H9 (cell line): ENCODE measurements around the gene METTL16. TPM values are rescaled to one million over a fixed set of nuclear protein-coding genes. Genes with fewer than 3 reads are reported as not detected.

Experiments used
- DNase-seq: peaks from one replicate; pipeline ENCODE4 v3.0.0-alpha.2; 2017
- H2AFZ ChIP-seq: one replicate; pipeline ENCODE4 v1.6.1; 2013; ENCODE audit warnings: mild to moderate bottlenecking, low read length, control low read depth, moderate library complexity
- H2AK5ac ChIP-seq: 2 replicates; pipeline ENCODE4 v1.6.1; 2013; ENCODE audit warnings: low read length, control low read depth, mixed read lengths; ENCODE audit not compliant: insufficient read length
- H2BK120ac ChIP-seq: one replicate; pipeline ENCODE4 v1.6.1; 2013; ENCODE audit warnings: low read depth, mild to moderate bottlenecking, low read length, control low read depth, inconsistent platforms; ENCODE audit not compliant: poor library complexity, severe bottlenecking
- H2BK12ac ChIP-seq: 2 replicates; pipeline ENCODE4 v1.6.1; 2013; ENCODE audit warnings: low read length, control low read depth, mixed read lengths, low read depth; ENCODE audit not compliant: insufficient read length
- H2BK15ac ChIP-seq: 2 replicates; pipeline ENCODE4 v1.6.1; 2013; ENCODE audit warnings: low read depth, low read length, control low read depth
- H2BK20ac ChIP-seq: one replicate; pipeline ENCODE4 v1.6.1; 2013; ENCODE audit warnings: low read depth, mild to moderate bottlenecking, low read length, control low read depth, inconsistent platforms; ENCODE audit not compliant: poor library complexity, severe bottlenecking
- H2BK5ac ChIP-seq: 2 replicates; pipeline ENCODE4 v1.6.1; 2013; ENCODE audit warnings: low read length, control low read depth, mixed read lengths; ENCODE audit not compliant: insufficient read length
- H3K14ac ChIP-seq: 2 replicates; pipeline ENCODE4 v1.6.1; 2013; ENCODE audit warnings: low read length, control low read depth; ENCODE audit not compliant: insufficient read depth
- H3K18ac ChIP-seq: 2 replicates; pipeline ENCODE4 v1.6.1; 2013; ENCODE audit warnings: low read depth, mild to moderate bottlenecking, mixed read lengths, low read length, control low read depth; ENCODE audit not compliant: insufficient read length
- H3K23ac ChIP-seq: 2 replicates; pipeline ENCODE4 v1.6.1; 2013; ENCODE audit warnings: low read length, control low read depth, mixed read lengths, low read depth; ENCODE audit not compliant: insufficient read length
- H3K23me2 ChIP-seq: 2 replicates; pipeline ENCODE4 v1.6.1; 2013; ENCODE audit warnings: low read depth, mild to moderate bottlenecking, mixed read lengths, low read length, control low read depth; ENCODE audit not compliant: insufficient read length, poor library complexity, severe bottlenecking
- H3K27ac ChIP-seq: 2 replicates; pipeline ENCODE4 v1.5.1; 2013; ENCODE audit warnings: low read length, control low read depth, mixed read lengths, low read depth; ENCODE audit not compliant: insufficient read length
- H3K27me3 ChIP-seq: 2 replicates; pipeline ENCODE4 v1.6.1; 2013; ENCODE audit warnings: low read length, control low read depth, inconsistent platforms; ENCODE audit not compliant: insufficient read depth
- H3K4ac ChIP-seq: 2 replicates; pipeline ENCODE4 v1.6.1; 2013; ENCODE audit warnings: low read depth, mild to moderate bottlenecking, control low read depth, inconsistent platforms, low read length, moderate library complexity
- H3K4me1 ChIP-seq: 2 replicates; pipeline ENCODE4 v1.6.1; 2013; ENCODE audit warnings: low read length, control low read depth, inconsistent platforms; ENCODE audit not compliant: insufficient read depth
- H3K4me2 ChIP-seq: 2 replicates; pipeline ENCODE4 v1.6.1; 2013; ENCODE audit warnings: low read length, control low read depth, mixed read lengths; ENCODE audit not compliant: insufficient read length, insufficient read depth
- H3K56ac ChIP-seq: 2 replicates; pipeline ENCODE4 v1.6.1; 2013; ENCODE audit warnings: low read depth, mild to moderate bottlenecking, mixed read lengths, low read length, control low read depth; ENCODE audit not compliant: insufficient read length
- H3K79me1 ChIP-seq: 2 replicates; pipeline ENCODE4 v1.6.1; 2013; ENCODE audit warnings: low read depth, mild to moderate bottlenecking, moderate library complexity, low read length, control low read depth, inconsistent platforms; ENCODE audit not compliant: insufficient read depth, poor library complexity, severe bottlenecking
- H3K79me2 ChIP-seq: 2 replicates; pipeline ENCODE4 v1.6.1; 2013; ENCODE audit warnings: low read length, control low read depth, inconsistent platforms; ENCODE audit not compliant: insufficient read depth
- H3K9ac ChIP-seq: 2 replicates; pipeline ENCODE4 v1.6.1; 2013; ENCODE audit warnings: low read length, control low read depth, mixed read lengths; ENCODE audit not compliant: insufficient read length; ENCODE audit errors: extremely low read depth
- H3K9me3 ChIP-seq: one replicate; pipeline ENCODE4 v1.6.1; 2013; ENCODE audit warnings: low read depth, low read length, inconsistent platforms; ENCODE audit not compliant: control insufficient read depth
- H3T11ph ChIP-seq: one replicate; pipeline ENCODE4 v1.6.1; 2013; ENCODE audit warnings: mild to moderate bottlenecking, low read length, control low read depth, inconsistent platforms
- H4K20me1 ChIP-seq: one replicate; pipeline ENCODE4 v1.6.1; 2013; ENCODE audit not compliant: control insufficient read depth, insufficient read length, insufficient read depth
- H4K5ac ChIP-seq: 2 replicates; pipeline ENCODE4 v1.6.1; 2013; ENCODE audit warnings: low read depth, mild to moderate bottlenecking, mixed read lengths, low read length, control low read depth; ENCODE audit not compliant: insufficient read length
- H4K8ac ChIP-seq: replicated peaks from 2 replicates; pipeline ENCODE4 v1.6.1; 2013; ENCODE audit warnings: low read length, control low read depth, mixed read lengths, low read depth; ENCODE audit not compliant: insufficient read length
- H4K91ac ChIP-seq: 2 replicates; pipeline ENCODE4 v1.6.1; 2013; ENCODE audit warnings: low read depth, mild to moderate bottlenecking, moderate library complexity, mixed read lengths, low read length, control low read depth; ENCODE audit not compliant: insufficient read length
- H3K27ac Mint-ChIP-seq, 3 experiments: 2 replicates in 2 of 3; 3 replicates in 1 of 3; pipeline ENCODE4 v1.8.0; 2020 to 2021; ENCODE audit warnings: mixed read lengths in 3 of 3, mild to moderate bottlenecking in 1 of 3, moderate library complexity in 1 of 3
- H3K27me3 Mint-ChIP-seq: 2 replicates; pipeline ENCODE4 v1.8.0; 2021; ENCODE audit warnings: low read depth, mild to moderate bottlenecking, moderate library complexity, mixed read lengths
- H3K36me3 Mint-ChIP-seq, 3 experiments: 2 replicates in 2 of 3; 3 replicates in 1 of 3; pipeline ENCODE4 v1.8.0; 2020 to 2021; ENCODE audit warnings: low read depth in 3 of 3, mixed read lengths in 3 of 3; ENCODE audit not compliant: insufficient read depth in 1 of 3
- H3K4me1 Mint-ChIP-seq, 2 experiments: 2 replicates each; pipeline ENCODE4 v1.8.0; 2020; ENCODE audit warnings: mixed read lengths in 2 of 2
- H3K4me3 Mint-ChIP-seq, 2 experiments: 2 replicates in 1 of 2; 3 replicates in 1 of 2; pipeline ENCODE4 v1.8.0; 2020 to 2021; ENCODE audit warnings: mild to moderate bottlenecking in 2 of 2, mixed read lengths in 2 of 2, moderate library complexity in 1 of 2
- H3K9me3 Mint-ChIP-seq, 2 experiments: 2 replicates in 1 of 2; 3 replicates in 1 of 2; pipeline ENCODE4 v1.8.0; 2020; ENCODE audit warnings: mild to moderate bottlenecking in 2 of 2, mixed read lengths in 2 of 2, moderate library complexity in 1 of 2
- WGBS: extraction: QIAGEN DNeasy Blood & Tissue Kit; methylation state at CpG from one replicate; pipeline ENCODE4 v1.1.7; 2013; ENCODE audit warnings: missing lambda C conversion rate, low lambda C conversion rate, mixed read lengths; ENCODE audit not compliant: insufficient read length; ENCODE audit errors: extremely low coverage; 5-methylcytosine and 5-hydroxymethylcytosine counted together
- total RNA-seq: library from RNA; stranded (reverse); gene quantifications from 2 replicates; pipeline ENCODE4 v1.2.1, GENCODE V29; 2021
- TF ChIP-seq, protein P1 (sequence below): fragments of 200-600 bp; sonication (generic); conservative IDR thresholded peaks from 3 replicates; pipeline ENCODE4 v1.8.0; 2021; ENCODE audit warnings: antibody characterized with exemption, mild to moderate bottlenecking

The METTL16 gene
- total RNA-seq, 1 experiment from 2014 or later, result 55.4 TPM

DNA sequence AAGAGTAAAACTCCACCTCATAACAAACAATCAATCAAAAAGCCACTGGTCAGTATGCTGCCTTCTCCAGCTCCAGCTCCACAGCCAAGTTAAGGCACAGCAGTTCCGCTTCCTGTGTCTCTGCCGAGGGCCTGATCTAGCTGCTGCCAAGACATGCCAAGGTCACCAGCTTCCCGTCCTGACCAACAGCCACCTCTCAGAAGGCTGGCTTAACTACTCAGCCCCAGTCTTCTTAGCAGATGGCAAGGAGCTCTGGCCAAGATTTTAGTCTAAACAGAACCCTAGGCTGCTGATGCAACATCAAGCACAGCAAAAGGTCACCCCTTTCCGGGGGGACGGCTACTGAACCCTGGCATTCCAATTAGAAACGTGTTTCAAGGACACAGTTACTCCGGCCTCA lies 93.1 kb downstream of the METTL16 start:
- H3K4me1 ChIP-seq, result no peaks in the 10 kb centered on the region
- no peak overlapping the region for H2BK120ac ChIP-seq
- no peak overlapping the region for H3K4ac ChIP-seq
- no peak overlapping the region for H3K27ac ChIP-seq
- H4K5ac ChIP-seq, result no peak overlapping the region
- Mint-ChIP-seq H3K36me3 (peaks cover 29 to 61% (median 53%) of the 10 kb centered on the region in 3 experiments), H3K4me3 (no peak overlapping the region), H3K27me3 (no peaks in the 10 kb centered on the region), H3K4me1 (peaks cover 6% of the 10 kb centered on the region in 2 experiments; a peak in 3 of 4 replicates), H3K9me3 (no peaks in the 10 kb centered on the region), H3K27ac (peak overlapping the region; percentile 48 to 81 (median 77); a peak in 4 of 7 replicates)
- no peaks in the 10 kb centered on the region for H3K27me3 ChIP-seq
- H3K9me3 ChIP-seq, result no peaks in the 10 kb centered on the region
- no peak overlapping the region for H3K4me2 ChIP-seq
- no peak overlapping the region for H4K91ac ChIP-seq
- H2BK15ac ChIP-seq, result no peak overlapping the region
- no peak for DNase-seq
- no peak overlapping the region for H3K56ac ChIP-seq
- H3K9ac ChIP-seq, result no peak overlapping the region
- TF ChIP-seq, protein P1, sequence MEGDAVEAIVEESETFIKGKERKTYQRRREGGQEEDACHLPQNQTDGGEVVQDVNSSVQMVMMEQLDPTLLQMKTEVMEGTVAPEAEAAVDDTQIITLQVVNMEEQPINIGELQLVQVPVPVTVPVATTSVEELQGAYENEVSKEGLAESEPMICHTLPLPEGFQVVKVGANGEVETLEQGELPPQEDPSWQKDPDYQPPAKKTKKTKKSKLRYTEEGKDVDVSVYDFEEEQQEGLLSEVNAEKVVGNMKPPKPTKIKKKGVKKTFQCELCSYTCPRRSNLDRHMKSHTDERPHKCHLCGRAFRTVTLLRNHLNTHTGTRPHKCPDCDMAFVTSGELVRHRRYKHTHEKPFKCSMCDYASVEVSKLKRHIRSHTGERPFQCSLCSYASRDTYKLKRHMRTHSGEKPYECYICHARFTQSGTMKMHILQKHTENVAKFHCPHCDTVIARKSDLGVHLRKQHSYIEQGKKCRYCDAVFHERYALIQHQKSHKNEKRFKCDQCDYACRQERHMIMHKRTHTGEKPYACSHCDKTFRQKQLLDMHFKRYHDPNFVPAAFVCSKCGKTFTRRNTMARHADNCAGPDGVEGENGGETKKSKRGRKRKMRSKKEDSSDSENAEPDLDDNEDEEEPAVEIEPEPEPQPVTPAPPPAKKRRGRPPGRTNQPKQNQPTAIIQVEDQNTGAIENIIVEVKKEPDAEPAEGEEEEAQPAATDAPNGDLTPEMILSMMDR, result no peak
- H3T11ph ChIP-seq, result no peak overlapping the region
- H3K79me2 ChIP-seq, result no peaks in the 10 kb centered on the region
- H2AK5ac ChIP-seq, result no peak overlapping the region
- no peaks in the 10 kb centered on the region for H4K20me1 ChIP-seq
- no CpG with 5 or more reads among the region's 7 CpGs for WGBS
- no peak overlapping the region for H4K8ac ChIP-seq
- no peak overlapping the region for H2BK20ac ChIP-seq
- H3K79me1 ChIP-seq, result no peaks in the 10 kb centered on the region
- H3K18ac ChIP-seq, result no peak overlapping the region
- no peak overlapping the region for H2AFZ ChIP-seq
- H3K23ac ChIP-seq, result no peak overlapping the region
- no peaks in the 10 kb centered on the region for H3K23me2 ChIP-seq
- no peak overlapping the region for H3K14ac ChIP-seq
- no peak overlapping the region for H2BK5ac ChIP-seq
- H2BK12ac ChIP-seq, result no peak overlapping the region
